PC-3 (cell line): Measurements from ENCODE around the gene CROCC.

Experiments used
- CTCF ChIP-seq: fragments of 300-600 bp; sonication (generic); conservative IDR thresholded peaks from 2 replicates; pipeline ENCODE4 v1.5.1; 2017; ENCODE audit warnings: antibody characterized with exemption, low read depth, mild to moderate bottlenecking, low read length
- EZH2 ChIP-seq: fragments of 300-600 bp; sonication (generic); IDR thresholded peaks from one replicate; pipeline ENCODE4 v1.6.1; 2017; ENCODE audit warnings: antibody characterized with exemption, mild to moderate bottlenecking, low read length; ENCODE audit not compliant: unreplicated experiment
- EZH2phosphoT487 ChIP-seq: fragments of 300-600 bp; sonication (generic); IDR thresholded peaks from 2 replicates; pipeline ENCODE4 v1.6.1; 2018; ENCODE audit warnings: mild to moderate bottlenecking, antibody characterized with exemption, low read length, borderline replicate concordance

GRCh38 chr1:16999863-17000262, 78.1 kb downstream of the CROCC start:
- TF ChIP-seq CTCF (no peak), EZH2 (no peak), EZH2phosphoT487 (no peak)
